Endothelial cell of umbilical vein (primary cell): ENCODE data around the gene OGFOD2. TPM values are rescaled to one million over a fixed set of nuclear protein-coding genes. Genes with fewer than 3 reads are reported as not detected.

Experiments
- BruUV-seq: library from RNA; stranded (reverse); fragments of 400-500 nt; replicated peaks from 2 replicates; lab custom pipeline; 2021; lab: Mats Ljungman, UMichigan
- CTCF ChIA-PET: fragments of 300-600, 350-600 bp; sonication (Branson Sonifier 250); formaldehyde crosslinking; loops from one replicate; lab custom pipeline; 2021; ENCODE audit warnings: antibody characterized with exemption, inconsistent platforms; lab: Charles Lee
- POLR2A ChIA-PET: fragments of 300-600, 350-600 bp; sonication (Branson Sonifier 250); formaldehyde crosslinking; loops from one replicate; lab custom pipeline; 2021; ENCODE audit warnings: antibody characterized with exemption, inconsistent platforms; lab: Charles Lee
- DNase-seq: peaks from one replicate; pipeline ENCODE4 v3.0.0-alpha.2; 2011; ENCODE audit warnings: low read depth, low spot score
- FAIRE-seq: peaks from 2 replicates; lab custom pipeline; 2011; peaks lifted over from hg19 to GRCh38; lab: Jason Lieb, UNC
- H2AFZ ChIP-seq: 2 replicates; pipeline ENCODE4 v1.6.0; 2012; ENCODE audit warnings: low read depth, low read length, control low read depth, inconsistent platforms
- H3K27ac ChIP-seq: 2 replicates; pipeline ENCODE4 v1.5.1; 2011; ENCODE audit warnings: low read depth, mild to moderate bottlenecking, control low read depth, low read length, moderate library complexity; ENCODE audit not compliant: insufficient read depth
- H3K27me3 ChIP-seq, 2 experiments: 2 replicates each; pipeline versions ENCODE4 v1.6.0 to v1.6.1; 2011; ENCODE audit warnings: low read length in 2 of 2, mixed read lengths in 1 of 2; ENCODE audit not compliant: control insufficient read depth in 2 of 2, insufficient read depth in 2 of 2
- H3K36me3 ChIP-seq, 2 experiments: 2 replicates in 1 of 2; 3 replicates in 1 of 2; pipeline ENCODE4 v1.5.1; 2011; ENCODE audit warnings: low read length in 2 of 2, mild to moderate bottlenecking in 1 of 2, moderate library complexity in 1 of 2; ENCODE audit not compliant: control insufficient read depth in 2 of 2, insufficient read depth in 2 of 2; ENCODE audit errors: extremely low read depth in 1 of 2
- H3K4me1 ChIP-seq: 3 replicates; pipeline ENCODE4 v1.5.1; 2011; ENCODE audit warnings: mild to moderate bottlenecking, low read length; ENCODE audit not compliant: control insufficient read depth, insufficient read depth; ENCODE audit errors: extremely low read depth
- H3K4me2 ChIP-seq: 2 replicates; pipeline ENCODE4 v1.6.1; 2011; ENCODE audit warnings: low read length, control low read depth, mixed read lengths; ENCODE audit not compliant: insufficient read depth
- H3K4me3 ChIP-seq, 3 experiments: fragments of 200-600 bp in 1 of 3; sonication (generic), shearing (Covaris generic) in 1 of 3; replicated peaks in 1 of 3; 2 replicates each; pipeline ENCODE4 v1.5.1; 2011 to 2016; ENCODE audit warnings: control low read depth in 3 of 3, low read length in 3 of 3, mild to moderate bottlenecking in 2 of 3, inconsistent platforms in 1 of 3, low read depth in 1 of 3, moderate library complexity in 1 of 3; ENCODE audit not compliant: insufficient read depth in 1 of 3
- H3K79me2 ChIP-seq: 2 replicates; pipeline ENCODE4 v1.6.0; 2012; ENCODE audit warnings: low read length, inconsistent platforms; ENCODE audit not compliant: control insufficient read depth, insufficient read depth
- H3K9ac ChIP-seq: replicated peaks from 2 replicates; pipeline ENCODE3; 2011; ENCODE audit warnings: low read length, control low read depth; ENCODE audit not compliant: insufficient read depth; ENCODE audit errors: extremely low read depth
- H3K9me1 ChIP-seq: replicated peaks from 3 replicates; pipeline ENCODE4 v1.6.0; 2011; ENCODE audit warnings: mild to moderate bottlenecking, low read length; ENCODE audit not compliant: control insufficient read depth, insufficient read depth; ENCODE audit errors: extremely low read depth
- H3K9me3 ChIP-seq: replicated peaks from 2 replicates; pipeline ENCODE4 v1.5.1; 2012; ENCODE audit warnings: low read length, inconsistent platforms; ENCODE audit not compliant: control insufficient read depth, insufficient read depth
- H4K20me1 ChIP-seq: replicated peaks from 2 replicates; pipeline ENCODE3; 2011; ENCODE audit warnings: mild to moderate bottlenecking, low read length; ENCODE audit not compliant: control insufficient read depth, insufficient read depth; ENCODE audit errors: extremely low read depth
- CTCF ChIP-seq, 2 donors: IDR thresholded peaks; 1 replicate in 1 of 2; 2 replicates in 1 of 2; pipeline ENCODE4 v1.5.1; 2011; ENCODE audit warnings: low read length in 2 of 2, mild to moderate bottlenecking in 2 of 2, moderate library complexity in 2 of 2, control low read depth in 1 of 2, inconsistent platforms in 1 of 2, low read depth in 1 of 2; ENCODE audit not compliant: insufficient read depth in 1 of 2; ENCODE audit errors: extremely low read depth in 1 of 2
- EZH2 ChIP-seq: IDR thresholded peaks from 2 replicates; pipeline ENCODE4 v1.6.1; 2012; ENCODE audit warnings: borderline replicate concordance, low read depth, mild to moderate bottlenecking, moderate library complexity, low read length, inconsistent platforms; ENCODE audit not compliant: severe bottlenecking
- FOS ChIP-seq: IDR thresholded peaks from 2 replicates; pipeline ENCODE4 v1.6.1; 2011; ENCODE audit warnings: mild to moderate bottlenecking, low read length, moderate library complexity, borderline replicate concordance; ENCODE audit not compliant: insufficient read depth
- GATA2 ChIP-seq: IDR thresholded peaks from 2 replicates; pipeline ENCODE4 v1.7.0; 2011; ENCODE audit warnings: low read depth, mild to moderate bottlenecking, moderate library complexity, mixed read lengths, low read length; ENCODE audit not compliant: insufficient read length, insufficient read depth
- JUN ChIP-seq: IDR thresholded peaks from 2 replicates; pipeline ENCODE4 v1.6.1; 2011; ENCODE audit warnings: borderline replicate concordance, low read depth; ENCODE audit not compliant: insufficient read length, insufficient read depth
- MAX ChIP-seq: IDR thresholded peaks from 2 replicates; pipeline ENCODE4 v1.6.1; 2011; ENCODE audit not compliant: insufficient read depth, insufficient read length
- MYC ChIP-seq: IDR thresholded peaks from one replicate; pipeline ENCODE4 v1.6.1; 2011; ENCODE audit warnings: mild to moderate bottlenecking, low read depth, low read length
- POLR2A ChIP-seq: IDR thresholded peaks from 2 replicates; pipeline ENCODE4 v1.6.1; 2012; ENCODE audit warnings: low read depth, mild to moderate bottlenecking, control low read depth, low read length
- POLR2AphosphoS5 ChIP-seq: IDR thresholded peaks from 2 replicates; pipeline ENCODE4 v1.6.1; 2012; ENCODE audit warnings: low read depth, mild to moderate bottlenecking, control low read depth, low read length, moderate library complexity; ENCODE audit not compliant: insufficient read depth
- dilution Hi-C: fragments of 300-500 bp; cut with MboI; formaldehyde crosslinking; loops from one replicate; pipeline ENCODE4 v1.15.0; 2019; ENCODE audit warnings: low sequenced_read_pairs; ENCODE audit not compliant: extremely low pct_ligation_motif_present
- intact Hi-C: fragments of 100-400 bp; cut with micrococcal nuclease; formaldehyde crosslinking; loops from one replicate; pipeline ENCODE4 v1.10.0; 2022
- polyA plus RNA-seq, 4 experiments: library from polyadenylated mRNA; depleted of rRNA in 3 of 4; stranded (reverse) in 3 of 4; unstranded in 1 of 4; fragments of >200 nt; gene quantifications; 2 replicates each; pipeline versions ENCODE4 v1.2.1 to v1.2.3, GENCODE V29; 2011 to 2012; ENCODE audit warnings: missing spikeins in 1 of 4
- total RNA-seq: library from RNA; stranded (reverse); gene quantifications from 2 replicates; pipeline ENCODE4 v1.2.3, GENCODE V29; 2021

The OGFOD2 gene
- total and polyA plus RNA-seq, 2 donors (not counting 3 experiments of a cell fraction or from before 2014, with no cell fraction given), result 16.8 to 24.1 TPM

- no peak overlapping the region for H3K9ac ChIP-seq
- dilution Hi-C loops, result no loop called here
- CTCF ChIA-PET, result interaction anchor here (1.9 kb wide), 1 partner anchor 250 kb away, joined by 8 read pairs; no protein-coding TSS in a partner anchor
These were observed 13.0 kb downstream of the OGFOD2 start for GRCh38 chr12:122988036-122988435.

More at GRCh38 chr12:122988036-122988435, 13.0 kb downstream of the OGFOD2 start:
- H3K27me3 ChIP-seq, result no peaks in the 10 kb centered on the region
- no peak overlapping the region for H3K27ac ChIP-seq
- intact Hi-C loops, result no loop called here
- POLR2A ChIA-PET, result no interaction called here
- H3K79me2 ChIP-seq, result peaks cover 2% of the 10 kb centered on the region
- no peaks in the 10 kb centered on the region for H4K20me1 ChIP-seq
- H3K36me3 ChIP-seq, result peaks cover 0 to 5% of the 10 kb centered on the region in 2 experiments
- no peak overlapping the region for H2AFZ ChIP-seq
- FAIRE-seq (no peak), DNase-seq (no peak)
- no TSS peak for BruUV-seq
- H3K4me1 ChIP-seq, result peaks cover 13% of the 10 kb centered on the region
- H3K9me3 ChIP-seq, result no peaks in the 10 kb centered on the region
- no peaks in the 10 kb centered on the region for H3K9me1 ChIP-seq
- no peak overlapping the region for H3K4me2 ChIP-seq
- H3K4me3 ChIP-seq, result no peak overlapping the region
- TF ChIP-seq EZH2 (no peak), FOS (no peak), MAX (no peak), CTCF (IDR thresholded peaks at IDR 0.05; ENCODE audit: extremely low read depth in 1 of 2, insufficient read depth in 1 of 2, low read depth in 1 of 2, low read length in 2 of 2) (no peak), JUN (no peak), MYC (no peak), POLR2AphosphoS5 (no peak), GATA2 (no peak), POLR2A (no peak)
